Keratinocyte (primary cell): ENCODE data around the gene TSKU. TPM values are rescaled to one million over a fixed set of nuclear protein-coding genes. Genes with fewer than 3 reads are reported as not detected.

Source experiments
- DNase-seq: peaks from one replicate; pipeline ENCODE4 v3.0.0-alpha.2; 2011; ENCODE audit warnings: low read depth, missing footprints, low spot score
- FAIRE-seq: peaks from 2 replicates; lab custom pipeline; 2011; peaks lifted over from hg19 to GRCh38; lab: Jason Lieb, UNC
- H2AFZ ChIP-seq: 2 replicates; pipeline ENCODE4 v1.6.0; 2012; ENCODE audit warnings: low read length, control low read depth, inconsistent platforms; ENCODE audit not compliant: control insufficient read depth
- H3K27ac ChIP-seq: 2 replicates; pipeline ENCODE4 v1.5.1; 2011; ENCODE audit warnings: low read length; ENCODE audit not compliant: control insufficient read depth, insufficient read depth
- H3K27me3 ChIP-seq: 3 replicates; pipeline ENCODE4 v1.6.0; 2011; ENCODE audit warnings: low read length; ENCODE audit not compliant: control insufficient read depth, insufficient read depth; ENCODE audit errors: extremely low read depth
- H3K36me3 ChIP-seq, 2 experiments: 2 replicates in 1 of 2; 3 replicates in 1 of 2; pipeline ENCODE4 v1.5.1; 2011; ENCODE audit warnings: low read length in 2 of 2, mild to moderate bottlenecking in 1 of 2; ENCODE audit not compliant: control insufficient read depth in 2 of 2, insufficient read depth in 2 of 2; ENCODE audit errors: extremely low read depth in 1 of 2
- H3K4me1 ChIP-seq: 3 replicates; pipeline ENCODE4 v1.5.1; 2011; ENCODE audit warnings: low read length; ENCODE audit not compliant: control insufficient read depth, insufficient read depth; ENCODE audit errors: extremely low read depth
- H3K4me2 ChIP-seq: 3 replicates; pipeline ENCODE4 v1.6.0; 2011; ENCODE audit warnings: low read depth, low read length; ENCODE audit not compliant: control insufficient read depth, insufficient read depth; ENCODE audit errors: extremely low read depth
- H3K4me3 ChIP-seq, 3 experiments: fragments of 200-600 bp in 1 of 3; sonication (generic) in 1 of 3; 2 replicates in 2 of 3; 3 replicates in 1 of 3; pipeline ENCODE4 v1.5.1; 2011 to 2016; ENCODE audit warnings: low read length in 3 of 3, mild to moderate bottlenecking in 3 of 3, control low read depth in 2 of 3, inconsistent platforms in 1 of 3, low read depth in 1 of 3, mixed read lengths in 1 of 3, mixed run types in 1 of 3, moderate library complexity in 1 of 3; ENCODE audit not compliant: control insufficient read depth in 2 of 3, insufficient read depth in 2 of 3; ENCODE audit errors: extremely low read depth in 1 of 3
- H3K79me2 ChIP-seq: 2 replicates; pipeline ENCODE4 v1.6.0; 2012; ENCODE audit warnings: low read length; ENCODE audit not compliant: control insufficient read depth, insufficient read depth
- H3K9ac ChIP-seq: 3 replicates; pipeline ENCODE4 v1.6.0; 2011; ENCODE audit warnings: low read length; ENCODE audit not compliant: control insufficient read depth, insufficient read depth; ENCODE audit errors: extremely low read depth
- H3K9me1 ChIP-seq: 3 replicates; pipeline ENCODE4 v1.6.0; 2011; ENCODE audit warnings: low read length; ENCODE audit not compliant: control insufficient read depth, insufficient read depth; ENCODE audit errors: extremely low read depth
- H3K9me3 ChIP-seq: 2 replicates; pipeline ENCODE4 v1.5.1; 2012; ENCODE audit warnings: low read depth, low read length; ENCODE audit not compliant: control insufficient read depth
- H4K20me1 ChIP-seq: 3 replicates; pipeline ENCODE4 v1.6.0; 2011; ENCODE audit warnings: low read length; ENCODE audit not compliant: control insufficient read depth, insufficient read depth; ENCODE audit errors: extremely low read depth
- EZH2 ChIP-seq: IDR thresholded peaks from one replicate; pipeline ENCODE4 v1.6.1; 2012; ENCODE audit warnings: inconsistent platforms, mild to moderate bottlenecking, low read length, moderate library complexity
- dilution Hi-C: fragments of 300-500 bp; cut with MboI; formaldehyde crosslinking; loops from one replicate; pipeline ENCODE4 v1.7.0; 2020; ENCODE audit warnings: low sequenced_read_pairs; ENCODE audit not compliant: extremely low pct_ligation_motif_present
- polyA plus RNA-seq, 5 experiments: library from polyadenylated mRNA; depleted of rRNA in 3 of 5; stranded (reverse) in 3 of 5; stranded (forward) in 1 of 5; unstranded in 1 of 5; fragments of >200 nt; gene quantifications; 1 replicate in 1 of 5; 2 replicates in 3 of 5; 3 replicates in 1 of 5; pipeline versions ENCODE4 v1.2.1 to v1.2.3, GENCODE V29; 2011 to 2012; ENCODE audit warnings: missing spikeins in 2 of 5, low read depth in 1 of 5, low replicate concordance in 1 of 5
- TF ChIP-seq, protein P1 (sequence below), 3 experiments: IDR thresholded peaks in 1 of 3; conservative IDR thresholded peaks in 1 of 3; optimal IDR thresholded peaks in 1 of 3; 2 replicates in 2 of 3; 3 replicates in 1 of 3; pipeline versions ENCODE3 to v1.5.1; 2011; ENCODE audit warnings: low read length in 3 of 3, mild to moderate bottlenecking in 3 of 3, moderate library complexity in 2 of 3, control low read depth in 1 of 3, inconsistent platforms in 1 of 3; ENCODE audit not compliant: insufficient read depth in 2 of 3; ENCODE audit errors: extremely low read depth in 1 of 3

The TSKU gene
- polyA plus RNA-seq, 1 donor (not counting 4 experiments of a cell fraction or from before 2014, with no cell fraction given): 22.8 TPM

DNA sequence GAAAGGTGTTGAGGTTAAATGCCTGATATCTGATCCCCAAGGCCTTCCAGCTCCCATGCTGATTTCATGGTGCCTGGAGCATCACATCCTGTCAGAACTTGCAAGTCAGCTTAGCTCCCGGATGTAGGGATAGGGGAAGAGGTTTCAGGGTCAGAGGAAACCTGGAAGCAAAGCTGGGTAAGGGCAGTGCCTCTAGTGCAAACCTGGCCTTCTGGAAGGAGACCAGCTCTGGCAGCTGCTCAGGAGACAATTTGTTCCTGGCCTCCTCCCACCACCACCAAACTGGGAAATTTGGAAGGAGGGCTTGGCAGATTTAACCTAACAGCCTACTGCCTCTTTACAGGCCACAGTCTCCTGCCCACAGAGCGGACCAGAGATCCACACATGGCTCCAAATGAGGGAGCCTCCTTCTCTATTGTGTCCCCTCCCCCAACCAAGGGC, 9.2 kb upstream of the TSKU start:
- dilution Hi-C loops: no loop called here
- no peak for DNase-seq
- Histone ChIP-seq H3K4me1 (peaks cover 26% of the 10 kb centered on the region), H3K9ac (no peak overlapping the region), H2AFZ (peak overlapping the region; percentile 9), H3K27me3 (no peaks in the 10 kb centered on the region), H4K20me1 (no peaks in the 10 kb centered on the region), H3K79me2 (no peaks in the 10 kb centered on the region), H3K9me1 (no peaks in the 10 kb centered on the region), H3K27ac (no peak overlapping the region), H3K36me3 (no peaks in the 10 kb centered on the region), H3K4me3 (no peak overlapping the region), H3K9me3 (no peaks in the 10 kb centered on the region), H3K4me2 (peak overlapping the region; percentile 11)
- TF ChIP-seq EZH2: no peak
- TF ChIP-seq, protein P1, sequence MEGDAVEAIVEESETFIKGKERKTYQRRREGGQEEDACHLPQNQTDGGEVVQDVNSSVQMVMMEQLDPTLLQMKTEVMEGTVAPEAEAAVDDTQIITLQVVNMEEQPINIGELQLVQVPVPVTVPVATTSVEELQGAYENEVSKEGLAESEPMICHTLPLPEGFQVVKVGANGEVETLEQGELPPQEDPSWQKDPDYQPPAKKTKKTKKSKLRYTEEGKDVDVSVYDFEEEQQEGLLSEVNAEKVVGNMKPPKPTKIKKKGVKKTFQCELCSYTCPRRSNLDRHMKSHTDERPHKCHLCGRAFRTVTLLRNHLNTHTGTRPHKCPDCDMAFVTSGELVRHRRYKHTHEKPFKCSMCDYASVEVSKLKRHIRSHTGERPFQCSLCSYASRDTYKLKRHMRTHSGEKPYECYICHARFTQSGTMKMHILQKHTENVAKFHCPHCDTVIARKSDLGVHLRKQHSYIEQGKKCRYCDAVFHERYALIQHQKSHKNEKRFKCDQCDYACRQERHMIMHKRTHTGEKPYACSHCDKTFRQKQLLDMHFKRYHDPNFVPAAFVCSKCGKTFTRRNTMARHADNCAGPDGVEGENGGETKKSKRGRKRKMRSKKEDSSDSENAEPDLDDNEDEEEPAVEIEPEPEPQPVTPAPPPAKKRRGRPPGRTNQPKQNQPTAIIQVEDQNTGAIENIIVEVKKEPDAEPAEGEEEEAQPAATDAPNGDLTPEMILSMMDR (optimal IDR thresholded peaks at IDR 0.05 in 1 of 3, IDR thresholded peaks at IDR 0.05 in 1 of 3, conservative IDR thresholded peaks at IDR 0.05 in 1 of 3; ENCODE audit: extremely low read depth in 1 of 3, insufficient read depth in 2 of 3, low read length in 3 of 3): no peak
- peak; percentile 84 for FAIRE-seq

DNA sequence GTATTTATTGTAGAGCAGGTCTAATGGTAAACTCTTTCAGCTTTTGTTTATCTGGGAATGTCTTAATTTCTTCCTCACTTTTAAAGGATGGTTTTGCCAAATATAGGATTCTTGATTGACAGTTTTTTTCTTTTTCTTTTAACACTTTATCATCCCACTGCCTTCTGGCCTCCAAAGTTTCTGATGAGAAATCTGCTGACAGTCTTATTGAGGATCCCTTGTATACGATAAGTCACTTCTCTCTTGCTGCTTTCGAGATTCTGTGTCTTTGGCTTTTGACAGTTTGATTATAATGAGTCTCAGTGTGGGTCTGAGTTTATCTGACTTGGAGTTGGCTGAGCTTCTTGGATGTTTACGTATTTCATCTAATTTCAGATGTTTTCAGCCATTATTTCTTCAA, 6.7 kb upstream of the TSKU start:
- Histone ChIP-seq H3K36me3 (no peaks in the 10 kb centered on the region), H3K27ac (no peak overlapping the region), H3K27me3 (no peaks in the 10 kb centered on the region), H3K9me3 (no peaks in the 10 kb centered on the region), H3K79me2 (no peaks in the 10 kb centered on the region), H4K20me1 (no peaks in the 10 kb centered on the region), H3K4me1 (peaks cover 14% of the 10 kb centered on the region), H3K4me2 (no peak overlapping the region), H3K9ac (no peak overlapping the region), H3K9me1 (no peaks in the 10 kb centered on the region), H3K4me3 (no peak overlapping the region), H2AFZ (no peak overlapping the region)
- no peak for TF ChIP-seq EZH2
- TF ChIP-seq, protein P1 (optimal IDR thresholded peaks at IDR 0.05 in 1 of 3, IDR thresholded peaks at IDR 0.05 in 1 of 3, conservative IDR thresholded peaks at IDR 0.05 in 1 of 3; ENCODE audit: extremely low read depth in 1 of 3, insufficient read depth in 2 of 3, low read length in 3 of 3): no peak
- DNase-seq (no peak), FAIRE-seq (no peak)
- dilution Hi-C loops: no loop called here
